ENCODE data around the gene DDX19B. TPM values are rescaled to one million over a fixed set of nuclear protein-coding genes. Genes with fewer than 3 reads are reported as not detected.
"Not testable (repeated sequence)": the region's sequence is repeated elsewhere in the genome, so short reads cannot be mapped to it uniquely, and the experiment has no call there.

DDX19B gene
- polyA plus RNA-seq (2013, experiment 1 of 2) = 40.0 TPM
- polyA plus RNA-seq (2013, experiment 2 of 2) = 38.4 TPM

DNA sequence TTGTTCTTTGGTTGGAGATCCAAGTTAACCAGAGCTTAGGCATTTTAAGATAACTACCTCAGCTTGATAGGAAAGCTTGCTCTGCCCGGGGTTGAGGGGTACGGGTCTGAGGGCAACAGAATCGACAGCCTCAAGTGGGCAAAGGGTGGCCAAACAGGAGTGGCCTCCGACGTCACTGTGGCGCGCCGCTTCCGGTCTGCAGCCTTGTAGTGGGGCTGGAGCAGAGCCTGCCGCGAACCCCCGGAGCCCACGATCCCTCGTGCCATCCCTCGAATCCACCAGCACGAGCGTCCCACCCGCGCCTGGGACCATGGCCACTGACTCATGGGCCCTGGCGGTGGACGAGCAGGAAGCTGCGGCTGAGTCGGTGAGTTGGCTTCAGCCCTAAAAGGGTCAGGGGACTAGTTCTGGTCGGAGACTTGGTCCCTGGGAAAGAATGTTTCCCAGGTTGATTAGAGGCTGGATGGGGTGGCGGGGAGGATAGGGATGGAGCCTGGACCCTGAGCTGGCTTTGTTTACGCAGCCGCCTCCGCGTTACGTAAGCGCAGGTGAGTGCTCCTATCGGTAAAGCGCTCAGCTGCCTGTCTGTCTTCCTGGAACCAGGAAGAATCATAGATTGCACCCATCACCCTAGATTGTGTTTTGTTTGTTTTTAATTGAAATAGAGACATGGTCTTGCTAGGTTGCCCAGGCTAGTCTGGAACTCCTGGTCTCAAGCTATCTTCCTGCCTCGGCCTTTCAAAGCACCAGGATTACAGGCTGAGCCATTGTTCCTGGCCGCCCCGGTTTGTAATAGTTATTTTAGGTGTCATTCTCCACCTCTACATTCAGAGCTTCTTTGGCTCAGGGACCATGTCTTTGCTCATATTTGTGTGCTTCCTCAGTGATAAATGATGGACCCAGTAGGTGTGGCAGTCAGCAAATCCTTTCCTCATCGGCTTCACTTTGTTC lies at the start of gene DDX19B:
DDX19B (plus strand) TSS at position 199 of the 951 bp plus-strand sequence; CDS start at position 311, 112 bp downstream.
- Histone ChIP-seq H3K9ac (ENCODE audit: low read depth, low read length, poor library complexity) (peak within 1 kb of the TSS; percentile 98), H2BK12ac (ENCODE audit: low read length) (no peak within 1 kb of the TSS), H2BK15ac (ENCODE audit: low read length) (no peak within 1 kb of the TSS), H3K4me2 (ENCODE audit: insufficient read depth, low read length, poor library complexity, severe bottlenecking) (peak within 1 kb of the TSS; percentile 79), H3K4me3 (ENCODE audit: low read length in 2 of 2) (peak within 1 kb of the TSS; percentile 96 to 98), H3K9me3 (replicated peaks in 1 of 2; ENCODE audit: control insufficient read depth in 2 of 2, insufficient read depth in 1 of 2, low read depth in 1 of 2, low read length in 2 of 2) (peaks cover 0 to 21% of the 10 kb centered on the region in 2 donors), H3K23ac (ENCODE audit: low read depth, low read length, poor library complexity) (peak within 1 kb of the TSS; percentile 86), H3K27ac (replicated peaks; ENCODE audit: low read length) (peak within 1 kb of the TSS; percentile 33), H2BK120ac (ENCODE audit: low read depth, low read length) (no peak within 1 kb of the TSS), H4K91ac (ENCODE audit: low read depth, low read length, poor library complexity) (no peak within 1 kb of the TSS), H3K4me1 (ENCODE audit: control insufficient read depth in 2 of 2, insufficient read depth in 1 of 2, low read depth in 1 of 2, low read length in 2 of 2) (peaks cover 1 to 3% of the 10 kb centered on the region in 2 donors), H4K8ac (ENCODE audit: low read depth, low read length) (no peak within 1 kb of the TSS), H3K4ac (ENCODE audit: low read length) (no peak within 1 kb of the TSS), H2AFZ (ENCODE audit: low read length) (peak within 1 kb of the TSS; percentile 96), H2AK5ac (ENCODE audit: low read depth, low read length) (no peak within 1 kb of the TSS), H3K36me3 (replicated peaks in 1 of 2; ENCODE audit: control insufficient read depth in 2 of 2, insufficient read depth in 2 of 2, low read length in 2 of 2) (peaks cover 0 to 20% of the 10 kb centered on the region in 2 donors), H3K14ac (ENCODE audit: low read length) (peak within 1 kb of the TSS; percentile 23), H3K18ac (ENCODE audit: low read length) (peak within 1 kb of the TSS; percentile 72), H2BK5ac (ENCODE audit: low read length) (no peak within 1 kb of the TSS), H3K27me3 (ENCODE audit: control insufficient read depth in 3 of 3, insufficient read depth in 3 of 3, low read depth in 1 of 3, low read length in 3 of 3) (no peaks in the 10 kb centered on the region), H3K79me1 (ENCODE audit: low read depth, low read length) (peaks cover 4% of the 10 kb centered on the region)
- no CpG with 5 or more reads among the region's 37 CpGs for WGBS, 2 donors (ENCODE audit: extremely low coverage in 2 of 2, insufficient read length in 2 of 2, insufficient replicate concordance in 1 of 2)
- no peak for DNase-seq (ENCODE audit: low spot score)

DNA sequence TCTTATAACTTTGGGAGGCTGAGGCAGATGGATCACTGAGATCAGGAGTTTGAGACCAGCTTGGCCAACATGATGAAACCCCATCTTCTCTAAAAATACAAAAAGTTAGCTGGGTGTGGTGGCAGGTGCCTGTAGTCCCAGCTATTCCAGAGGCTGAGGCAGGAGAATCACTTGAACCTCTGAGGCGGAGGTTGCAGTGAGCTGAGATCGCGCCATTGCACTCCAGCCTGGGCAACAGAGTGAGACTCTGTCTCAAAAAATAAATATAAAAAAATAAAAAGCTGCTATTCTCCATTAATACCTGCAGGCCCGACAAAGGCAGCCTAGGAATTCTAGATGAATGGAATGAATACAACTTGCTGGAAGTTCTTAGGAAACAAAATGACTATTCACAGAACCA lies 49.3 kb upstream of the DDX19B start:
- WGBS, 2 donors (ENCODE audit: extremely low coverage in 2 of 2, insufficient read length in 2 of 2, insufficient replicate concordance in 1 of 2) = no CpG with 5 or more reads among the region's 4 CpGs
- H3K4me3 ChIP-seq (ENCODE audit: low read length in 2 of 2); H3K27ac ChIP-seq (replicated peaks; ENCODE audit: low read length): not testable (repeated sequence)

DNA sequence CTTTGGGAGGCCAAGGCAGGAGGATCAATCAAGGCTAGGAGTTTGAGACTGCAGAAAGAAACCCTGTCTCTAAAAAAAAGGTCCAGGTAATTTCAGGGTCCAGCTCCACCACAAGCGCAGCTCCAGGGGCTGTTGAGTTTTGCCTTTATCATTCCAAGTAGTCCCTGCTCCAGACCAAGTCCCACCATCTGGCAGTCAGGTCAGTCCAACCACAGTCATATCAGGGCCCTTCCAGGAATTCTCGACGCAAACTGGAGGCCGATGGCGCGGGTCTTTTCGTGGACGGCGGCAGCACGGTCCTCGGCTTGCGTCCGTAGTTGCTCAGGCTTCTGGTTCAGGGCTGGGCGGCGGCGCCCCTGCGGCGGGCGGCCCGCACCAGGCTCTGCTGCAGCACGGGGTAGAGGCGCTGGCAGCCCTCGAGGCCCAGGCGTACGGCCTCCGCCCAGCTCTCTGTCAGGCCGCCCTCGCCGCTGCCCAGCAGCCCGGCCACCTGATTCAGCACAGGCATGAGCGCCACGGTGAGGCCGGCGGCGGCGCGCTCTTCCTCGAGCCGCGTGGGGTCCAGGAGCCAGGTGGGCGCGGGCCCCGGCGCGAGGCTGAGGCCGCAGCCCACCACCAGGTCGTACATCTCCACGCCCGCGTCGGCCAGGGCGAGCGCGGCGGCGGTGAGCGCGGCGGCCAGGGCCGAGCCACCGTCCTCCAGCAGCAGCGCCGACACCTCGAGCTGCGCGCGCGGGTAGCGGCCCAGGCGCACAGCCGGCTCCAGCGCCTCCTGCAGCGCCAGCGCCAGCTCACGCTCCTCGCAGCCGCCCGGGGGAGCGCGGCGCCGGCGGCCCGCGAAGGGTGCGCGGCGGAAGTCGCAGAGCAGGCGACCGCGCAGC lies 48.0 kb upstream of the DDX19B start:
- Histone ChIP-seq H3K79me1 (ENCODE audit: low read depth, low read length) (peaks cover 11% of the 10 kb centered on the region), H3K23ac (ENCODE audit: low read depth, low read length, poor library complexity) (peak overlapping the region; percentile 89), H3K9ac (ENCODE audit: low read depth, low read length, poor library complexity) (peak overlapping the region; percentile 99), H2BK5ac (ENCODE audit: low read length) (peak overlapping the region; percentile 87), H2BK12ac (ENCODE audit: low read length) (peak overlapping the region; percentile 46), H3K36me3 (replicated peaks in 1 of 2; ENCODE audit: control insufficient read depth in 2 of 2, insufficient read depth in 2 of 2, low read length in 2 of 2) (peaks cover 34 to 61% of the 10 kb centered on the region in 2 donors), H2BK15ac (ENCODE audit: low read length) (no peak overlapping the region), H2AFZ (ENCODE audit: low read length) (peak overlapping the region; percentile 64), H3K9me3 (replicated peaks in 1 of 2; ENCODE audit: control insufficient read depth in 2 of 2, insufficient read depth in 1 of 2, low read depth in 1 of 2, low read length in 2 of 2) (no peaks in the 10 kb centered on the region), H3K27me3 (ENCODE audit: control insufficient read depth in 3 of 3, insufficient read depth in 3 of 3, low read depth in 1 of 3, low read length in 3 of 3) (no peaks in the 10 kb centered on the region), H4K8ac (ENCODE audit: low read depth, low read length) (no peak overlapping the region), H2AK5ac (ENCODE audit: low read depth, low read length) (peak overlapping the region; percentile 46), H3K27ac (replicated peaks; ENCODE audit: low read length) (peak overlapping the region; percentile 92), H4K91ac (ENCODE audit: low read depth, low read length, poor library complexity) (no peak overlapping the region), H3K4me1 (ENCODE audit: control insufficient read depth in 2 of 2, insufficient read depth in 1 of 2, low read depth in 1 of 2, low read length in 2 of 2) (peaks cover 0 to 2% of the 10 kb centered on the region in 2 donors), H3K14ac (ENCODE audit: low read length) (peak overlapping the region; percentile 56), H3K4me2 (ENCODE audit: insufficient read depth, low read length, poor library complexity, severe bottlenecking) (peak overlapping the region; percentile 87), H3K4me3 (ENCODE audit: low read length in 2 of 2) (peak overlapping the region; percentile 78 to 100), H2BK120ac (ENCODE audit: low read depth, low read length) (no peak overlapping the region), H3K18ac (ENCODE audit: low read length) (peak overlapping the region; percentile 89), H3K4ac (ENCODE audit: low read length) (peak overlapping the region; percentile 53)
- WGBS, 2 donors (ENCODE audit: extremely low coverage in 2 of 2, insufficient read length in 2 of 2, insufficient replicate concordance in 1 of 2) = no CpG with 5 or more reads among the region's 92 CpGs
- DNase-seq (ENCODE audit: low spot score) = peak; percentile 45

More for the DNA sequence above, 49.3 kb upstream of the DDX19B start:
- not testable (repeated sequence) for H2BK12ac ChIP-seq (ENCODE audit: low read length); H3K4ac ChIP-seq (ENCODE audit: low read length); H3K23ac ChIP-seq (ENCODE audit: low read depth, low read length, poor library complexity); H2AFZ ChIP-seq (ENCODE audit: low read length); H2AK5ac ChIP-seq (ENCODE audit: low read depth, low read length); H4K8ac ChIP-seq (ENCODE audit: low read depth, low read length); H3K4me2 ChIP-seq (ENCODE audit: insufficient read depth, low read length, poor library complexity, severe bottlenecking); H3K9me3 ChIP-seq (replicated peaks in 1 of 2; ENCODE audit: control insufficient read depth in 2 of 2, insufficient read depth in 1 of 2, low read depth in 1 of 2, low read length in 2 of 2); H3K4me1 ChIP-seq (ENCODE audit: control insufficient read depth in 2 of 2, insufficient read depth in 1 of 2, low read depth in 1 of 2, low read length in 2 of 2); H3K18ac ChIP-seq (ENCODE audit: low read length); H2BK120ac ChIP-seq (ENCODE audit: low read depth, low read length); H2BK5ac ChIP-seq (ENCODE audit: low read length); H3K27me3 ChIP-seq (ENCODE audit: control insufficient read depth in 3 of 3, insufficient read depth in 3 of 3, low read depth in 1 of 3, low read length in 3 of 3); H3K79me1 ChIP-seq (ENCODE audit: low read depth, low read length); H4K91ac ChIP-seq (ENCODE audit: low read depth, low read length, poor library complexity); DNase-seq (ENCODE audit: low spot score); H3K14ac ChIP-seq (ENCODE audit: low read length); H2BK15ac ChIP-seq (ENCODE audit: low read length); H3K9ac ChIP-seq (ENCODE audit: low read depth, low read length, poor library complexity)
- H3K36me3 ChIP-seq (replicated peaks in 1 of 2; ENCODE audit: control insufficient read depth in 2 of 2, insufficient read depth in 2 of 2, low read length in 2 of 2) = peaks cover 25 to 48% of the 10 kb centered on the region in 2 donors

Measured in neuronal stem cell (in vitro differentiated cells).